K562 (cell line): ENCODE data around the gene EIF3I. TPM values are rescaled to one million over a fixed set of nuclear protein-coding genes. Genes with fewer than 3 reads are reported as not detected.

ENCODE experiments used
- ASH1L ChIP-seq: fragments of 450-650 bp; IDR thresholded peaks from 2 replicates; pipeline ENCODE4 v1.6.1; 2018; ENCODE audit warnings: borderline replicate concordance, mild to moderate bottlenecking, low read depth; ENCODE audit not compliant: partially characterized antibody
- CEBPZ ChIP-seq: fragments of 150-350 bp; IDR thresholded peaks from 2 replicates; pipeline ENCODE4 v1.6.1; 2014; ENCODE audit warnings: low read depth, mild to moderate bottlenecking, low read length, borderline replicate concordance
- GABPB1 ChIP-seq: sonication (generic); formaldehyde crosslinking; IDR thresholded peaks from 2 replicates; pipeline ENCODE4 v1.8.0; 2022; ENCODE audit warnings: mild to moderate bottlenecking, missing genetic modification reagents
- PHF20 ChIP-seq: fragments of 450-650 bp; IDR thresholded peaks from 2 replicates; pipeline ENCODE4 v1.6.1; 2018; ENCODE audit not compliant: partially characterized antibody
- RBFOX2 ChIP-seq: fragments of 200-400 bp; formaldehyde crosslinking; IDR thresholded peaks from 2 replicates; pipeline ENCODE4 v1.6.1; 2017; ENCODE audit warnings: low read depth, mild to moderate bottlenecking, low read length, moderate library complexity
- SFPQ ChIP-seq: fragments of 200-400 bp; formaldehyde crosslinking; IDR thresholded peaks from 2 replicates; pipeline ENCODE4 v1.6.1; 2017; ENCODE audit warnings: mild to moderate bottlenecking, low read depth, low read length, moderate library complexity
- SP2 ChIP-seq: IDR thresholded peaks from 2 replicates; pipeline ENCODE4 v1.6.1; 2011; ENCODE audit warnings: mild to moderate bottlenecking, low read depth, low read length, moderate library complexity; ENCODE audit not compliant: poor library complexity, severe bottlenecking; ENCODE audit errors: extremely low read depth
- TAF7 ChIP-seq: fragments of 450-650 bp; IDR thresholded peaks from 2 replicates; pipeline ENCODE4 v1.6.1; 2016; ENCODE audit warnings: missing genetic modification characterization, missing compliant biosample characterization
- TRIM28 ChIP-seq: fragments of 450-650 bp; IDR thresholded peaks from 2 replicates; pipeline ENCODE4 v1.6.1; 2017
- YBX1 ChIP-seq: fragments of 450-650 bp; IDR thresholded peaks from 2 replicates; pipeline ENCODE4 v1.7.1; 2016; ENCODE audit warnings: mild to moderate bottlenecking
- ZFP36 ChIP-seq: fragments of 150-350 bp; IDR thresholded peaks from 2 replicates; pipeline ENCODE4 v1.6.1; 2018; ENCODE audit warnings: low read length, low read depth; ENCODE audit not compliant: partially characterized antibody
- ZNF124 ChIP-seq: sonication (generic); formaldehyde crosslinking; IDR thresholded peaks from 2 replicates; pipeline ENCODE4 v1.8.1; 2022; ENCODE audit warnings: missing genetic modification reagents
- ZNF133 ChIP-seq: fragments of 250-450 bp; sonication (Bioruptor Pico); IDR thresholded peaks from 2 replicates; pipeline ENCODE4 v1.4.0; 2020; ENCODE audit warnings: mild to moderate bottlenecking
- polyA plus RNA-seq, 8 experiments: library from polyadenylated mRNA; depleted of rRNA in 4 of 8; stranded (reverse) in 5 of 8; unstranded in 3 of 8; fragments of >200 nt; fragmentation: Nextera tagmentation in 2 of 8; fragmentation: Illumina TruSeq in 1 of 8; extraction: Ambion mirVana in 2 of 8; extraction: Trizol in 1 of 8; gene quantifications; 2 replicates each; pipeline versions ENCODE4 v1.2.1 to v1.2.3, GENCODE V29; 2011 to 2014; ENCODE audit warnings: inconsistent platforms in 1 of 8, missing spikeins in 1 of 8
- total RNA-seq, 7 experiments: library from RNA; depleted of rRNA in 6 of 7; stranded (reverse); fragments of >200 nt in 6 of 7; fragmentation: Illumina TruSeq in 2 of 7; extraction: Trizol in 2 of 7; gene quantifications; 2 replicates each; pipeline versions ENCODE4 v1.2.1 to v1.2.3, GENCODE V29; 2011 to 2021; ENCODE audit warnings: low replicate concordance in 1 of 7
- TF ChIP-seq, protein P1 (sequence below): fragments of 250-450 bp; sonication (Bioruptor Pico); IDR thresholded peaks from 2 replicates; pipeline ENCODE4 v1.4.0; 2020
- TF ChIP-seq, protein P2 (sequence below): fragments of 250-450 bp; sonication (Bioruptor Pico); IDR thresholded peaks from 2 replicates; pipeline ENCODE4 v1.4.0; 2020; ENCODE audit warnings: mild to moderate bottlenecking, moderate library complexity

Gene EIF3I
- total and polyA plus RNA-seq, 9 of the 15 experiments (the other 6 are each of a cell fraction or from before 2014, with no cell fraction given), result 414 to 1,526 (median 635) TPM

- TF ChIP-seq SFPQ (no peak), TRIM28 (no peak), GABPB1 (peak; percentile 93), ASH1L (no peak), TAF7 (tag) (no peak), PHF20 (peak; percentile 46), ZNF124 (no peak), SP2 (peak; percentile 18), CEBPZ (no peak), RBFOX2 (peak; percentile 97), YBX1 (no peak), ZNF133 (CRISPR knock-in tag) (no peak), ZFP36 (peak; percentile 22)
- TF ChIP-seq, protein P1, sequence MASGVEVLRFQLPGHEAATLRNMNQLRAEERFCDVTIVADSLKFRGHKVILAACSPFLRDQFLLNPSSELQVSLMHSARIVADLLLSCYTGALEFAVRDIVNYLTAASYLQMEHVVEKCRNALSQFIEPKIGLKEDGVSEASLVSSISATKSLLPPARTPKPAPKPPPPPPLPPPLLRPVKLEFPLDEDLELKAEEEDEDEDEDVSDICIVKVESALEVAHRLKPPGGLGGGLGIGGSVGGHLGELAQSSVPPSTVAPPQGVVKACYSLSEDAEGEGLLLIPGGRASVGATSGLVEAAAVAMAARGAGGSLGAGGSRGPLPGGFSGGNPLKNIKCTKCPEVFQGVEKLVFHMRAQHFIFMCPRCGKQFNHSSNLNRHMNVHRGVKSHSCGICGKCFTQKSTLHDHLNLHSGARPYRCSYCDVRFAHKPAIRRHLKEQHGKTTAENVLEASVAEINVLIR, result peak; percentile 57; the same call in 1 of the 2 replicates
- TF ChIP-seq, protein P2, sequence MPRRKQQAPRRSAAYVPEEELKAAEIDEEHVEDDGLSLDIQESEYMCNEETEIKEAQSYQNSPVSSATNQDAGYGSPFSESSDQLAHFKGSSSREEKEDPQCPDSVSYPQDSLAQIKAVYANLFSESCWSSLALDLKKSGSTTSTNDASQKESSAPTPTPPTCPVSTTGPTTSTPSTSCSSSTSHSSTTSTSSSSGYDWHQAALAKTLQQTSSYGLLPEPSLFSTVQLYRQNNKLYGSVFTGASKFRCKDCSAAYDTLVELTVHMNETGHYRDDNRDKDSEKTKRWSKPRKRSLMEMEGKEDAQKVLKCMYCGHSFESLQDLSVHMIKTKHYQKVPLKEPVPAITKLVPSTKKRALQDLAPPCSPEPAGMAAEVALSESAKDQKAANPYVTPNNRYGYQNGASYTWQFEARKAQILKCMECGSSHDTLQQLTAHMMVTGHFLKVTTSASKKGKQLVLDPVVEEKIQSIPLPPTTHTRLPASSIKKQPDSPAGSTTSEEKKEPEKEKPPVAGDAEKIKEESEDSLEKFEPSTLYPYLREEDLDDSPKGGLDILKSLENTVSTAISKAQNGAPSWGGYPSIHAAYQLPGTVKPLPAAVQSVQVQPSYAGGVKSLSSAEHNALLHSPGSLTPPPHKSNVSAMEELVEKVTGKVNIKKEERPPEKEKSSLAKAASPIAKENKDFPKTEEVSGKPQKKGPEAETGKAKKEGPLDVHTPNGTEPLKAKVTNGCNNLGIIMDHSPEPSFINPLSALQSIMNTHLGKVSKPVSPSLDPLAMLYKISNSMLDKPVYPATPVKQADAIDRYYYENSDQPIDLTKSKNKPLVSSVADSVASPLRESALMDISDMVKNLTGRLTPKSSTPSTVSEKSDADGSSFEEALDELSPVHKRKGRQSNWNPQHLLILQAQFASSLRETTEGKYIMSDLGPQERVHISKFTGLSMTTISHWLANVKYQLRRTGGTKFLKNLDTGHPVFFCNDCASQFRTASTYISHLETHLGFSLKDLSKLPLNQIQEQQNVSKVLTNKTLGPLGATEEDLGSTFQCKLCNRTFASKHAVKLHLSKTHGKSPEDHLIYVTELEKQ, result no peak
These were observed 42.6 kb upstream of the EIF3I start, which contains the start of gene TXLNA (continued) for GRCh38 chr1:32179443-32180185.
